HepG2 (cell line): ENCODE data around the gene SAE1. TPM values are rescaled to one million over a fixed set of nuclear protein-coding genes. Genes with fewer than 3 reads are reported as not detected.

ENCODE experiments used
- ATAC-seq: fragments of 200-7000 bp; cut with Tn5 transposase; 3 replicates; pipeline ENCODE4 v1.9.1; 2020; ENCODE audit warnings: mild to moderate bottlenecking, moderate library complexity
- BruUV-seq: library from RNA; stranded (reverse); fragments of 400-500 nt; replicated peaks from 2 replicates; lab custom pipeline; 2021; lab: Mats Ljungman, UMichigan
- CTCF ChIA-PET: fragments of 300-600 bp; formaldehyde crosslinking; extraction: SDS; loops from one replicate; lab custom pipeline; 2021; ENCODE audit warnings: low total read pairs, inconsistent platforms, low intra/inter-chr PET ratio; lab: Yijun Ruan, JAX
- POLR2A ChIA-PET: fragments of 350-600 bp; sonication (Branson Sonifier 250); formaldehyde crosslinking; loops from one replicate; lab custom pipeline; 2020; ENCODE audit warnings: antibody characterized with exemption, inconsistent platforms; lab: Yijun Ruan, JAX
- DNase-seq: peaks from one replicate; pipeline ENCODE4 v3.0.0-alpha.2; 2015; ENCODE audit warnings: low spot score
- FAIRE-seq: peaks from 3 replicates; lab custom pipeline; 2011; peaks lifted over from hg19 to GRCh38; lab: Jason Lieb, UNC
- H2AFZ ChIP-seq: one replicate; pipeline ENCODE4 v1.6.1; 2011; ENCODE audit warnings: low read length, inconsistent platforms
- H3K27ac ChIP-seq: fragments of 300-600 bp; 3 replicates; pipeline ENCODE4 v1.8.0; 2011; ENCODE audit warnings: mixed run types, mild to moderate bottlenecking, mixed read lengths, low read length, inconsistent platforms; ENCODE audit not compliant: insufficient read depth; ENCODE audit errors: extremely low read length
- H3K27me3 ChIP-seq, 2 experiments: fragments of 200-600 bp in 1 of 2; 2 replicates in 1 of 2; 3 replicates in 1 of 2; pipeline versions ENCODE4 v1.6.0 to v1.8.0; 2011; ENCODE audit warnings: low read length in 2 of 2, mild to moderate bottlenecking in 2 of 2, moderate library complexity in 2 of 2, inconsistent platforms in 1 of 2; ENCODE audit not compliant: insufficient read depth in 2 of 2, control insufficient read depth in 1 of 2
- H3K36me3 ChIP-seq, 2 experiments: fragments of 200-600 bp in 1 of 2; replicated peaks in 1 of 2; 2 replicates in 1 of 2; 3 replicates in 1 of 2; pipeline versions ENCODE4 v1.5.1 to v1.8.0; 2011; ENCODE audit warnings: low read length in 2 of 2, inconsistent platforms in 1 of 2; ENCODE audit not compliant: insufficient read depth in 2 of 2, control insufficient read depth in 1 of 2
- H3K4me1 ChIP-seq: 2 replicates; pipeline ENCODE4 v1.5.1; 2012; ENCODE audit warnings: low read length, inconsistent platforms; ENCODE audit not compliant: insufficient read depth
- H3K4me2 ChIP-seq: 2 replicates; pipeline ENCODE4 v1.6.0; 2011; ENCODE audit warnings: low read depth, low read length, inconsistent platforms
- H3K4me3 ChIP-seq, 3 experiments: fragments of 200-600 bp in 1 of 3; sonication (generic), shearing (Covaris generic) in 1 of 3; replicated peaks in 1 of 3; 2 replicates each; pipeline ENCODE4 v1.5.1; 2011 to 2016; ENCODE audit warnings: low read length in 3 of 3, inconsistent platforms in 2 of 3, low read depth in 2 of 3, mild to moderate bottlenecking in 2 of 3, control low read depth in 1 of 3, mixed read lengths in 1 of 3; ENCODE audit not compliant: insufficient read depth in 1 of 3
- H3K79me2 ChIP-seq: one replicate; pipeline ENCODE4 v1.6.1; 2011; ENCODE audit warnings: low read length, inconsistent platforms; ENCODE audit not compliant: insufficient read depth
- H3K9ac ChIP-seq: 2 replicates; pipeline ENCODE4 v1.6.0; 2011; ENCODE audit warnings: mild to moderate bottlenecking, low read depth, low read length, inconsistent platforms; ENCODE audit not compliant: insufficient read depth
- H3K9me3 ChIP-seq: 2 replicates; pipeline ENCODE4 v1.5.1; 2012; ENCODE audit warnings: mild to moderate bottlenecking, low read length
- H4K20me1 ChIP-seq: 2 replicates; pipeline ENCODE4 v1.6.0; 2011; ENCODE audit warnings: inconsistent platforms, mild to moderate bottlenecking, low read length, moderate library complexity; ENCODE audit not compliant: insufficient read depth
- GMEB1 ChIP-seq: sonication (generic); formaldehyde crosslinking; IDR thresholded peaks from 2 replicates; pipeline ENCODE4 v1.5.1; 2020; ENCODE audit warnings: missing genetic modification reagents, mild to moderate bottlenecking, borderline replicate concordance
- PLSCR1 ChIP-seq: sonication (generic); formaldehyde crosslinking; IDR thresholded peaks from 2 replicates; pipeline ENCODE4 v1.5.0; 2020; ENCODE audit warnings: missing genetic modification reagents, mild to moderate bottlenecking, borderline replicate concordance
- SMAD3 ChIP-seq: sonication (generic); formaldehyde crosslinking; IDR thresholded peaks from 2 replicates; pipeline ENCODE4 v1.4.0; 2020; ENCODE audit warnings: missing genetic modification reagents
- TMF1 ChIP-seq: sonication (generic); formaldehyde crosslinking; IDR thresholded peaks from 2 replicates; pipeline ENCODE4 v1.8.1; 2022; ENCODE audit warnings: low read depth, missing genetic modification reagents
- ZBTB46 ChIP-seq: sonication (generic); formaldehyde crosslinking; IDR thresholded peaks from 2 replicates; pipeline ENCODE4 v1.4.0; 2020; ENCODE audit warnings: mild to moderate bottlenecking, missing genetic modification reagents, borderline replicate concordance
- ZFP41 ChIP-seq: sonication (generic); formaldehyde crosslinking; IDR thresholded peaks from 2 replicates; pipeline ENCODE4 v1.4.0; 2020; ENCODE audit warnings: mild to moderate bottlenecking, missing genetic modification reagents, borderline replicate concordance
- ZNF329 ChIP-seq: sonication (generic); formaldehyde crosslinking; IDR thresholded peaks from 2 replicates; pipeline ENCODE4 v1.9.0; 2021; ENCODE audit warnings: low read depth, mild to moderate bottlenecking, missing genetic modification reagents
- ZNF350 ChIP-seq: sonication (generic); formaldehyde crosslinking; IDR thresholded peaks from 2 replicates; pipeline ENCODE4 v1.4.0; 2020; ENCODE audit warnings: mild to moderate bottlenecking, low read depth, missing genetic modification reagents, borderline replicate concordance
- WGBS: methylation state at CpG from one replicate; pipeline ENCODE4 v1.1.6; 2017; ENCODE audit warnings: low lambda C conversion rate; 5-methylcytosine and 5-hydroxymethylcytosine counted together
- in situ Hi-C: cut with HindIII; loops from 2 replicates; pipeline ENCODE4 v1.10.0; 2017; ENCODE audit warnings: low pct_unique_long_range_greater_than_20kb; ENCODE audit not compliant: extremely low pct_ligation_motif_present
- intact Hi-C: fragments of 100-400 bp; cut with micrococcal nuclease; formaldehyde crosslinking; loops from one replicate; pipeline ENCODE4 v1.10.0; 2022; ENCODE audit not compliant: unreplicated experiment
- polyA plus RNA-seq, 8 experiments: library from polyadenylated mRNA; depleted of rRNA in 3 of 8; stranded (reverse) in 7 of 8; unstranded in 1 of 8; fragments of >200 nt; fragmentation: Illumina TruSeq in 4 of 8; extraction: Trizol in 4 of 8; gene quantifications; 2 replicates each; pipeline versions ENCODE4 v1.2.1 to v1.2.3, GENCODE V29; 2011 to 2016; ENCODE audit warnings: low read depth in 4 of 8, missing spikeins in 1 of 8, mixed read lengths in 1 of 8; ENCODE audit not compliant: insufficient read depth in 1 of 8
- total RNA-seq, 5 experiments: library from RNA; depleted of rRNA; stranded (reverse); fragments of >200 nt; fragmentation: Illumina TruSeq; extraction: Trizol; gene quantifications; 2 replicates each; pipeline ENCODE4 v1.2.3, GENCODE V29; 2016; ENCODE audit warnings: low read depth in 1 of 5
- TF ChIP-seq, protein P1 (sequence below): sonication (generic); formaldehyde crosslinking; IDR thresholded peaks from 2 replicates; pipeline ENCODE4 v1.5.0; 2020; ENCODE audit warnings: mild to moderate bottlenecking, missing genetic modification reagents

Gene SAE1
- total and polyA plus RNA-seq, 2 of the 13 experiments (the other 11 are each of a cell fraction or from before 2014, with no cell fraction given) = 87.6 to 197 TPM

DNA sequence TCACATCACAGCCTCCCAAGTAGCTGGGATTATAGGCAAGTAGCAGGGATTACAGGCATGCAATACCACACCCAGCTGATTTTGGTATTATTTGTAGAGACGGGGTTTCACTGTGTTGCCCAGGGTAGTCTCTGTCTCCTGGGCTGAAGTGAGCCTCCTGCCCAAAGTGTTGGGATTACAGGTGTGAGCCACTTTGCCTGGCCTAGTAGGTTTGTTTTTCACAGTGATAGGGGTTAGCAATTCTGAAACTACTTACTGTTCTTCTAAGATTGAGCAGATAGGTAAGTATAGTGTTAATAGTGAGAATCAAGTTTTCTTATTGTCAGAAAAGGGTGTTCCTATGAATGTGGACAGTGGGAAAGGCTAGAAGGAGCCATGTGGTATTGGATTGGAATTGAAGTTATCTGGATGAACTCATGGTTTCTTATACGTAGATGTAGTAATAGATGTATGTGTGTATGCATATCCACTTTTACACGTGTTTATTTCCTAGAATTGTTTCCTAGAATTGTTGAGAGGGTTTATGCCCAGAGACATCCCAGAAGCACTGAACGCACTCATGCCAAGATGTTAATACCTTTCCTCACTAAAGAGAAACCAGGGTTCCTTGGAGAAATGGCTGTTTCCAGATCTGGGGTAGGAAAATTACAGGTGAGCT is 49.1 kb downstream of the SAE1 start:
- CTCF ChIA-PET = no interaction called here
- H4K20me1 ChIP-seq = 0 out of 2 replicates have a peak, but pooled peaks cover 4% of the 10 kb centered on the region
- 98% methylated on average over 4 of the region's 4 CpGs for WGBS
- no peaks in the 10 kb centered on the region for H3K27me3 ChIP-seq
- intact Hi-C loops = no loop called here
- no peak overlapping the region for H3K4me3 ChIP-seq
- POLR2A ChIA-PET = no interaction called here
- H3K4me1 ChIP-seq = peaks cover 7% of the 10 kb centered on the region; the same call in 1 of the 2 replicates
- no peak overlapping the region for H3K9ac ChIP-seq
- in situ Hi-C loops = no loop called here
- H3K79me2 ChIP-seq = no peaks in the 10 kb centered on the region
- TF ChIP-seq, protein P1, sequence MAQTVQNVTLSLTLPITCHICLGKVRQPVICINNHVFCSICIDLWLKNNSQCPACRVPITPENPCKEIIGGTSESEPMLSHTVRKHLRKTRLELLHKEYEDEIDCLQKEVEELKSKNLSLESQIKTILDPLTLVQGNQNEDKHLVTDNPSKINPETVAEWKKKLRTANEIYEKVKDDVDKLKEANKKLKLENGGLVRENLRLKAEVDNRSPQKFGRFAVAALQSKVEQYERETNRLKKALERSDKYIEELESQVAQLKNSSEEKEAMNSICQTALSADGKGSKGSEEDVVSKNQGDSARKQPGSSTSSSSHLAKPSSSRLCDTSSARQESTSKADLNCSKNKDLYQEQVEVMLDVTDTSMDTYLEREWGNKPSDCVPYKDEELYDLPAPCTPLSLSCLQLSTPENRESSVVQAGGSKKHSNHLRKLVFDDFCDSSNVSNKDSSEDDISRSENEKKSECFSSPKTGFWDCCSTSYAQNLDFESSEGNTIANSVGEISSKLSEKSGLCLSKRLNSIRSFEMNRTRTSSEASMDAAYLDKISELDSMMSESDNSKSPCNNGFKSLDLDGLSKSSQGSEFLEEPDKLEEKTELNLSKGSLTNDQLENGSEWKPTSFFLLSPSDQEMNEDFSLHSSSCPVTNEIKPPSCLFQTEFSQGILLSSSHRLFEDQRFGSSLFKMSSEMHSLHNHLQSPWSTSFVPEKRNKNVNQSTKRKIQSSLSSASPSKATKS (CRISPR knock-in tag) = no peak
- TF ChIP-seq TMF1 (CRISPR knock-in tag) (no peak), PLSCR1 (CRISPR knock-in tag) (no peak), ZNF350 (CRISPR knock-in tag) (no peak), ZFP41 (CRISPR knock-in tag) (no peak), ZBTB46 (CRISPR knock-in tag) (no peak), ZNF329 (CRISPR knock-in tag) (no peak), SMAD3 (CRISPR knock-in tag) (no peak), GMEB1 (no peak)
- ATAC-seq (no peak), DNase-seq (no peak), FAIRE-seq (no peak)
- H3K9me3 ChIP-seq = no peaks in the 10 kb centered on the region
- BruUV-seq = no TSS peak
- H3K27ac ChIP-seq = no peak overlapping the region
- H2AFZ ChIP-seq = no peak overlapping the region
- H3K4me2 ChIP-seq = no peak overlapping the region
- peaks cover 19 to 79% of the 10 kb centered on the region in 2 experiments for H3K36me3 ChIP-seq
